ENCODE results near the gene MKRN2OS. TPM values are rescaled to one million over a fixed set of nuclear protein-coding genes. Genes with fewer than 3 reads are reported as not detected.
A peak's percentile ranks its signal among the peaks of the same experiment; 100 is the strongest.

Gene MKRN2OS
- total RNA-seq, 1 donor from 2014 or later = 6.3 TPM

DNA sequence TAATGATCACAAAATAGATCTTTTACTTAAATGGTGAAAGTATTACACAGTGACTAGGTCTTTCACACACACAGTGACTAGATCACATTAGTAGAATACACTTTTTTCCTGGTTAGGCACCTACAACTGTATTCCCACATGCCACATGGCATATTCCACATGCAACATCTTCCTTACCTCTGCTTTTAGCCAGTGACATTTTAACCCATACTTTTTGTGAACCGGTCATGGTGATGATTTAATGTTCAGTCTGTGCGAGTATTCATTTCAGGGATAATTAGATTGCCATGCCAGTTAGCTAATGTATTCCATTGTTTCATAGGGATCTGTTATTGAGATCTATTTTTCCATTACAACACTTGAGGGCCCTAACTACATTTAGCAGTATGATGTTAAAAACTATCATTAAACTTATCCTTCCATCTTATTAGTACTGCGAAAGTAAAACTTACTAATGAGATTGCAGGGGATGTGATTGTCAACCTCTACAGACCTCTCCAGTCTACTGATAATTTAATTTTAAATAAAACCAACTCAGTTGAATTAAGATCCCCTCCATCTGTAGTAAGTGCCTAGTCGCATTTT lies 32.7 kb downstream of the MKRN2OS start:
- no peak for ATAC-seq

DNA sequence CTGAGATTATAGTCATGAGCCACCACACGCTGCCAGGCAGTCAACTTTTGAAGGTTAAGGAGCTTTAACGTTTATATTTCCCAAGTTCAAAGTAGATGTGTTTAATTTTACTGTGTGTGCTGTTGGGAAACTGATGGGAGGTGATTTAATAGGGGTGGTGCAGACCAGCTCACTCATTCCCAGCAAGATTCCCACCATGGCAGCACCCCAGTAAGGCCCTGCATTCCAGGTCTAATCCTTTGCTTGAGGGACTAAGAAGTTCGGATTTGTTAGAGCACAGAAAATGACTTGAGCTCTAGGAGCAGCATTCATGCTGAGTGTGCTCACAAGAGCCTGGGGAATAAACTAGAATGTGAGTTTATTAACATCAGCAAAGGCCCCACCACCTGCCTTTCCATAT lies 35.8 kb downstream of the MKRN2OS start:
- ATAC-seq = no peak

DNA sequence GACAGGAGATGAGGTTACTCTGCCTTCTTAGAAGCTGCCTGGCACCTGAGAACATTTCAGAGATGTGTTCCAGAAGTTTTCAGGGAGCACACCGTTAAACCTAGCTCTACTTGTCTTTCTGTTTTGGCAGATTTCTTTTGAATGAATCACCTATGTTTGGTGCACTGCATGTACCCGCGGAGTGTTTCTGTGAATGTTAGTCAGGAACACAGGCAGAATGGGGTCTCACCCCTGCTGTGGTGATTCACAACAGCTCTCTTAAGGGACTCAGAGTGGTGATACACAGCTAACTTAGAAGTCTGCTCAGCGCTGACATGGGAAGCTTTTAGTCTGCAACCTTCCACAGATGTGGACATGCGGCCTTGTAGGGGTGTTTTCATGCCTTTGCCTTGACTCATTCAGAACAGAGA lies 37.0 kb downstream of the MKRN2OS start:
- ATAC-seq = peak; percentile 25

DNA sequence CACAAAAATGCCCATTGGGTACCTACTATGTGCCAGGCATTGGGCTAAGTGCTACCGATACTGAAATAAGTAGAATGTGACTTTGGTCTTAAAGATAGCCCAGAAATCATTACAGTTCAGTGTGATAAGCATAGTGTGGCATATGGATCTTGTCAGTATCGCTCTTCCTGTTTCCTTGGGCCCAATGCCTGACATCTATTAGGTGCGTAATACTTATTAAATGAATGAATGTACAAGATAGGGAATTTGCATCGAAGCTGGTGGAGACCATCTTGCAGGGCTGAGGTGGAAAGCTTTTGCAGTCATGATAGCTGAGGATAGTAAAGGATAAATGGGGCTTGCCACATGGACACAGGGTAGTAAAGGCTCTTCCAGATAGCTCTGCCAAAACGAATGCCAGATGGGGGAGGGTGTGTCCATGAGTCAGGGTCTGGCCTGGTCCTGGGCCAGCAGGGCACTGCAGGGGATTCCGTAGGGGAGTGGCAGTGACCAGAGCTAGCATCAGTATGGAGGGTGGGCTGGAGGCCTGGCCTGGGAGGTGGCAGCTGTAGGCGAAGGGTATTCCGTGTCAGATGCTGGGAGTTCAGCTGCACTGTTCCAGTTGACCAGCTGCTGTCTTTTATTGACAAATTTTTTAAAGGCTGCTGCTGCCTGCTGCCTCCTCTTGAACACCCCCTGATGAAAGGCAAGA lies 37.6 kb downstream of the MKRN2OS start:
- peak; percentile 42 for ATAC-seq

DNA sequence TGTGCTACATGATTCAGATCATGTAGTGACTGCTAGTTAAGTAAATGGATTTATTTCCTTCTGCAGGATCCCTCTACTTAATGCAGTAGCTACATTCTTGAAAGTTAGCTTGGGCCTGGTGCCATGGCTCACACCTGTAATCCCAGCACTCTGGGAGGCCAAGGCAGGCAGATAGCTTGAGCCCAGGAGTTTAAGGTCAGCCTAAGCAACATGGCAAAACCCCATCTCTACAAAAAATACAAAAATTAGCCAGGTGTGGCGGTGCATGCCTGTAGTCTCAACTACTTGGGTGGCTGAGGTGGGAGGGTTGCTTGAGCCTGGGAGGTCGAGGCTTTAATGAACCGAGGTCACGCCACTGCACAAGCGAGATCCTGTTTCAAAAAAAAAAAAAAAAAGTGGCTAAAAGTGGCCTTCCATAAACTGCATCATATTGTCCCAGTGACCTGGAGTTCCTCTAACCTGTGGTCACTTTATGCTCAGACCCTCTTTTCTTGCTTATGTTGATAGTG lies 39.0 kb downstream of the MKRN2OS start:
- ATAC-seq = no peak

DNA sequence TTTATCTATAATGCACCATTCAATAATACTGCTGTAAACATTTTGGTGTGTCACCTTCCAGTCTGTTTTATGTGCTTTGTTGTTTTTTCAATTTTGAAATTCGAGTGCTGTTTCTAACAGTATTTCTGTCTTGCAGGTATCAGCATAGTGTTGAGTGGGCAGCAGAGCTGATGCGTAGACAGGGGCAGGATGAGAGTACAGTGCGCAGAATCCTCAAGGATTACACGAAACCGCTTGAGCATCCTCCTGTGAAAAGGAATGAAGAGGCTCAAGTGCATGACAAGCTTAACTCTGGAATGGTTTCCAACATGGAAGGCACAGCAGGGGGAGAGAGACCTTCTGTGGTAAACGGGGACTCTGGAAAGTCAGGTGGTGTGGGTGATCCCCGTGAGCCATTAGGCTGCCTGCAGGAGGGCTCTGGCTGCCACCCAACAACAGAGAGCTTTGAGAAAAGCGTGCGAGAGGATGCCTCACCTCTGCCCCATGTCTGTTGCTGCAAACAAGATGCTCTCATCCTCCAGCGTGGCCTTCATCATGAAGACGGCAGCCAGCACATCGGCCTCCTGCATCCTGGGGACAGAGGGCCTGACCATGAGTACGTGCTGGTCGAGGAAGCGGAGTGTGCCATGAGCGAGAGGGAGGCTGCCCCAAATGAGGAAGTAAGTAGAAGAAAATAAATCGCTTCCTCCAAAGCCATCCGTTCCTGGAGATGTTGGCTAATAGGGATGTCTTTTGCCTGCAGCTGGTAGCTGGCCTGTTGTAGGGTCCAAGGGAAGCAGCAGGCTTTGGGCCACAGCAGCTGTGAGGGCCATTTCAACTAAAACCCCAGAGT lies 42.0 kb downstream of the MKRN2OS start:
- ATAC-seq = no peak

DNA sequence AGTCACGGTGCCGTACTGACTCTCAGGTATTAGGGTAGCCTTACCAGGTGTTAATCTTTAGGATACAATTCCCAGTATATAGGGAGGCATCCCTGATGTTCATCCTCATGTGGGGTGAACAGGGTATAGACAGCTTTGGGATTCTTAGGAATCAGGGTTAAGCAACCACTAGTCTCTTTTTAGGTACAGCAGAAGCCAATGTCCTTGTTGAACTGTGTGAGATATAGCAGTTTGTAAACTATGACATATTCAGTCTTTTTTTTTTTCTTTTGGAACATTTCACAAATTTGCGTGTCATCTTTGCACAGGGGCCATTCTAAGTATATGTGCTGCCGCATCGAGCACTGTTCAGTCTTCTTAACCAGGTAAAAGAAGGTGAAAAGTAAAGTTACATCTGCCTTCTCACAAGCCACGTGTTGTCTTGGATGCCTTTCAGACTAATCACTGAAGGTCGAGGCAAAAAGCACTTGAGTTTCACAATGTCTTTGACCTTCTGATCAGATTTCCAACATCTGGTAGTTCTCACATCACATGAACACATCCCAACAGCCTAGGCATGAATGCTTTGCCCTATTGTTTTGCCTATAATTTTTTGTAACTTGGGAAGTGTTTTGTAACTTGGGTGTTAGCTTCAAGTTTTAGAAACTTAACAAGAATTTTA lies 43.8 kb downstream of the MKRN2OS start:
- no peak for ATAC-seq

DNA sequence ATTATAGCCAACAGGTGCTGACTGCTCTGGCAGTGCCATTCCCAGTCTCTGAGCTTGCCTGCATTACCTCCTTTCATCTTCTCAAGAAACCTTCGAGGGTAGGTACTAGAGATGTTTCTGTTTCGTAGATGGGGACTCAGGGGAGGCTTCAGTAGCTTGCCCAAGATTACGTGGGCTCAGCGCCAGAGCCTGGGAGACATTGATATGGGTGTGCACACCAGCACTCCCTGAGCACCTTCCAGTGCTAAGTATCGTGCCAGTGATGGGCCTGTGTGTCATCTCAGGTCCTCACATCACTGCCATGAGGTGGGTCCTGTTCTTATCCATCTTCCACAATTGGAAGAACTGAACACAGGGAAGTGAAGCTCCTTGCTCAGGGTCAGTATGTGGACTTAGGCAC lies 45.8 kb downstream of the MKRN2OS start:
- ATAC-seq = no peak

DNA sequence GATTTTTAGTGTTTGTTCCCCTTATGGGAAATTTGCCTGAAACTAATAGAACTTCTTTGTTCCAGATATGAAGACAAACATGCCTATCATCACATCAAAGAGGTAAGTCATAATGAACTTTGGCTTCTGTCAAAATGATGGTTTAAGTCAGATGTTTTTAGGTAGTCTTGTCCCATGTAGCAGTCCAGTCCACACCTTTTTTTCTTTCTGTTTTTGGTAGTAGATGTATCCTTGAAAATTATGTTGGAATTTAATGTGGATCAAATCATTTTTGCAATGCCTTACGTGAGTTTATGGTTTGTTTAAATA lies 48.9 kb downstream of the MKRN2OS start:
- ATAC-seq = no peak

DNA sequence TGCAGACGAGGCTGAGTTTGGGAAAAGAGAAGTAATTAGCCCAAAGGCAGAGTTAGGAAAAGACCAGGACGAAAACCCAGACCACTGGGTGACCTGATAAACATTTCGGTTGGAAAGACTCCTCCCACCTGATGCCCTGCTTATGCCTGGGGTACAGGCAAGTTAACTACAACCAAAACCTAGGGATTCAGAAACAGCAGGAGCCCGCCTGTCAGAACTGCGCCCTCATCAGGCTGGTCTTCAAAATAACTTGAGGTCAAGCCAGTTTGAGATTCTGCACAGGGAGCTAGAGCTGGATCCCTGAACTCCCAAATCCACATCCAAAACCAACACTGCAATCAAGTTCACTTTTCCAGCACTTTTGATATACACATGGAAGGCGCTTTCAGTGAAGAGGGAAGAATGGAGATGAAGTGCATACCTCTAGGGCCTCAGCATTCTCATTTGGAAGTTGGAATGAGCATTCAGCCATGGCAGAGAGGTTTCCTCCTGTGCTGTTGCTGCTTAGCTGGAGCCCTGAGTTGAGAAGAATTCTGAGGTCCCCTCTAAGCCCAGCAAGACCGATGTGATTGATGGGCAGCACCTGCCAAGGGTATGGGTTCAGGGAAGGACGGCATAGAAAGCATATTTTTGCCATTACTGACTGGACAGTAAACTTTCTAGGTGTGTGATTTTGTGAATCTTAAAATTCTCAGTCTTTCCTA lies 49.4 kb downstream of the MKRN2OS start:
- ATAC-seq = no peak

DNA sequence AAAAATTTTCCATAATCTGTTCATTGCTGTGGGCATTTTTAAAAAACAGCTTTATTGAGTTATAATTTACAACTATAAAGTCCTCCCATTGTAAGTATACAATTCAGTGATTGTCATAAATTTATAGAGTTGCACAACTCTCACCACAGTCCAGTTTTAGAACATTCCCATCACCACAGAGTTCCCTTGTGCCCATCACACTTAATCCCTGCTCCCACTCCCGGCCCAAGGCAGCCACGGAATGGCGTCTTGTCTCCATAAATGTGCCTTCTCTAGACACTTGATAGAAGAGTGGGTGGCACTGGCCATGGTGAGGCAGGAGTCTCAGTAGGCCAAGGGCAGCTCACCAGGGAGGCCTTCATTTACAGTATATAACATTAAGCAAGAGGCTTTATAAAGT lies 54.8 kb downstream of the MKRN2OS start:
- no peak for ATAC-seq

DNA sequence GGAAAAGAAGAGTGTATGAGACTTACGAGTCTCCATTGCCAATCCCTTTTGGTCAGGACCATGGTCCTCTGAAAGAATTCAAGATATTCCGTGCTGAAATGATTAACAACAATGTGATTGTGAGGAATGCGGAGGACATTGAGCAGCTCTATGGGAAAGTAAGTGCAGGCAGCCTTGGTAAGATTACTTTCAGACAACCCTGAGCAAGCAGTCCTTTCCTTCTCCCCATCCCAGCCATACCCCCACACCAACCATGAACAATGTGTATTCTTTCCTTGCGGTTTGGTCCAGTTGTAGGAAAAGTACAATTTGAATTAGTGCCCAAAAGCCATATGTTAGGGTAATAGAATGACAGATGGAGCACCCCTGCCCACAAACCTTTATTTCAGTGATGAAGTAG lies 55.5 kb downstream of the MKRN2OS start:
- ATAC-seq = no peak

Other genes starting within 250 kb of the MKRN2OS start
- 13.4 TPM for gene TSEN2, start 61.0 kb downstream of the MKRN2OS start, total RNA-seq
- 20.6 TPM for gene MKRN2, start 11.6 kb upstream of the MKRN2OS start, total RNA-seq
- gene RAF1, start 118.6 kb upstream of the MKRN2OS start, total RNA-seq = 57.3 TPM
- 237 TPM for gene TMEM40, start 213.8 kb upstream of the MKRN2OS start, total RNA-seq